DOHH2 (cell line): Measurements from ENCODE around the gene ARID1B.

ENCODE experiments used
- H3F3A ChIP-seq: fragments of 200-600 bp; sonication (generic), shearing (Covaris generic); 2 replicates; pipeline ENCODE4 v1.6.0; 2016; ENCODE audit warnings: antibody characterized with exemption, mild to moderate bottlenecking; ENCODE audit not compliant: control insufficient read depth, insufficient read depth
- H3K27ac ChIP-seq: fragments of 200-600 bp; sonication (generic); 2 replicates; pipeline ENCODE4 v1.5.1; 2014; ENCODE audit warnings: low read depth, mild to moderate bottlenecking, low read length, moderate library complexity
- H3K27me3 ChIP-seq: fragments of 200-600 bp; sonication (generic); 2 replicates; pipeline ENCODE4 v1.6.1; 2014; ENCODE audit warnings: mild to moderate bottlenecking, low read length, mixed read lengths; ENCODE audit not compliant: control insufficient read depth
- H3K36me3 ChIP-seq: fragments of 200-600 bp; sonication (generic); 2 replicates; pipeline ENCODE4 v1.6.1; 2014; ENCODE audit warnings: mild to moderate bottlenecking, low read length, moderate library complexity, mixed read lengths; ENCODE audit not compliant: control insufficient read depth
- H3K4me1 ChIP-seq: fragments of 200-600 bp; sonication (generic); 2 replicates; pipeline ENCODE4 v1.6.1; 2014; ENCODE audit warnings: mild to moderate bottlenecking, low read length, mixed read lengths; ENCODE audit not compliant: control insufficient read depth
- H3K4me2 ChIP-seq: fragments of 200-600 bp; sonication (generic); 2 replicates; pipeline ENCODE4 v1.6.0; 2014; ENCODE audit warnings: mild to moderate bottlenecking, low read length, moderate library complexity
- H3K4me3 ChIP-seq: fragments of 200-600 bp; sonication (generic); 2 replicates; pipeline ENCODE4 v1.5.1; 2014; ENCODE audit warnings: mild to moderate bottlenecking, low read length, mixed read lengths
- H3K79me2 ChIP-seq: fragments of 200-600 bp; sonication (generic); 2 replicates; pipeline ENCODE4 v1.6.1; 2014; ENCODE audit warnings: mild to moderate bottlenecking, low read length, mixed read lengths; ENCODE audit not compliant: control insufficient read depth
- H3K9me2 ChIP-seq: fragments of 200-600 bp; sonication (generic); replicated peaks from 2 replicates; pipeline ENCODE4 v1.6.1; 2014; ENCODE audit warnings: mild to moderate bottlenecking, low read length, mixed read lengths; ENCODE audit not compliant: control insufficient read depth
- H3K9me3 ChIP-seq: fragments of 200-600 bp; sonication (generic); 2 replicates; pipeline ENCODE4 v1.6.1; 2014; ENCODE audit warnings: antibody characterized with exemption, low read length, mixed read lengths; ENCODE audit not compliant: control insufficient read depth, insufficient read depth
- H4K20me1 ChIP-seq: fragments of 200-600 bp; sonication (generic); 2 replicates; pipeline ENCODE4 v1.6.0; 2014; ENCODE audit warnings: low read depth, mild to moderate bottlenecking, antibody characterized with exemption, low read length, moderate library complexity; ENCODE audit not compliant: control insufficient read depth, insufficient read depth
- CTCF ChIP-seq: fragments of 200-600 bp; sonication (generic); IDR thresholded peaks from one replicate; pipeline ENCODE4 v1.5.1; 2014; ENCODE audit warnings: antibody characterized with exemption, mild to moderate bottlenecking, low read depth, low read length; ENCODE audit not compliant: poor library complexity, severe bottlenecking
- EZH2phosphoT487 ChIP-seq: fragments of 200-600 bp; sonication (generic); IDR thresholded peaks from 2 replicates; pipeline ENCODE4 v1.6.1; 2017; ENCODE audit warnings: borderline replicate concordance, mild to moderate bottlenecking, antibody characterized with exemption, low read length, moderate library complexity, mixed read lengths

ARID1B gene

GRCh38 chr6:157232161-157232895, 455.1 kb downstream of the ARID1B start:
- H3K4me2 ChIP-seq = no peak overlapping the region
- H3K9me3 ChIP-seq = no peaks in the 10 kb centered on the region
- H3K27me3 ChIP-seq = peaks cover 15% of the 10 kb centered on the region
- H3K27ac ChIP-seq = no peak overlapping the region
- no peaks in the 10 kb centered on the region for H4K20me1 ChIP-seq
- H3K9me2 ChIP-seq = no peaks in the 10 kb centered on the region
- H3K4me3 ChIP-seq = no peak overlapping the region
- no peaks in the 10 kb centered on the region for H3F3A ChIP-seq
- TF ChIP-seq CTCF (no peak), EZH2phosphoT487 (no peak)
- no peaks in the 10 kb centered on the region for H3K36me3 ChIP-seq
- H3K4me1 ChIP-seq = peaks cover 21% of the 10 kb centered on the region
- H3K79me2 ChIP-seq = no peaks in the 10 kb centered on the region

- Histone ChIP-seq H4K20me1 (no peaks in the 10 kb centered on the region), H3K9me2 (no peaks in the 10 kb centered on the region), H3K36me3 (no peaks in the 10 kb centered on the region), H3K27ac (no peak overlapping the region), H3F3A (no peaks in the 10 kb centered on the region), H3K9me3 (no peaks in the 10 kb centered on the region), H3K79me2 (no peaks in the 10 kb centered on the region), H3K27me3 (peaks cover 18% of the 10 kb centered on the region), H3K4me1 (peaks cover 19% of the 10 kb centered on the region), H3K4me2 (no peak overlapping the region), H3K4me3 (no peak overlapping the region)
- TF ChIP-seq EZH2phosphoT487 (no peak), CTCF (no peak)
These were observed 456.0 kb downstream of the ARID1B start for GRCh38 chr6:157233156-157233555.

DNA sequence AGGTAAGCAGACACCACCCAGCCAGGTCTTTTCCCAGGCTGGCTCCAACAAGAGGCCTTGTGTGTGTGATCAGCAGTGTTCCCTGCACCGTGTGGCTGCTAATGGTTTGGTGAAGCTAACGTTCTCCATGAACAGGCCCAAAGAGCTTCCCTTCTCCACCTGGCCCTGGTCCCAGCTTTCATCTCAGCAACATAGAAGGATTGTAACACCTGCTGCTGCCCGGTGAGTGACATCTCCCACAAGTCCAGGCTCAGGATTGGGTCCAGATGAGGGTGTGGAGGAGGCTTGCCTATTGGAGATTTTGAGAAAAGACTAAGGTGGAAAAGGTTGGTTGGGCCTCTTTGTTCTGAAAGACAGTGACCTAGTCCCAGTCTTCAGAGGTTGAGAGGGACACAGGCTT, 456.5 kb downstream of the ARID1B start:
- Histone ChIP-seq H3K4me1 (peaks cover 18% of the 10 kb centered on the region), H3K9me3 (no peaks in the 10 kb centered on the region), H3K27me3 (peaks cover 18% of the 10 kb centered on the region), H3K4me3 (no peak overlapping the region), H3K4me2 (no peak overlapping the region), H3K9me2 (no peaks in the 10 kb centered on the region), H3F3A (no peaks in the 10 kb centered on the region), H3K27ac (no peak overlapping the region), H3K36me3 (no peaks in the 10 kb centered on the region), H4K20me1 (no peaks in the 10 kb centered on the region), H3K79me2 (no peaks in the 10 kb centered on the region)
- no peak for TF ChIP-seq CTCF
- TF ChIP-seq EZH2phosphoT487 = no peak
